Measurements from ENCODE around the gene JADE2.

The JADE2 gene

DNA sequence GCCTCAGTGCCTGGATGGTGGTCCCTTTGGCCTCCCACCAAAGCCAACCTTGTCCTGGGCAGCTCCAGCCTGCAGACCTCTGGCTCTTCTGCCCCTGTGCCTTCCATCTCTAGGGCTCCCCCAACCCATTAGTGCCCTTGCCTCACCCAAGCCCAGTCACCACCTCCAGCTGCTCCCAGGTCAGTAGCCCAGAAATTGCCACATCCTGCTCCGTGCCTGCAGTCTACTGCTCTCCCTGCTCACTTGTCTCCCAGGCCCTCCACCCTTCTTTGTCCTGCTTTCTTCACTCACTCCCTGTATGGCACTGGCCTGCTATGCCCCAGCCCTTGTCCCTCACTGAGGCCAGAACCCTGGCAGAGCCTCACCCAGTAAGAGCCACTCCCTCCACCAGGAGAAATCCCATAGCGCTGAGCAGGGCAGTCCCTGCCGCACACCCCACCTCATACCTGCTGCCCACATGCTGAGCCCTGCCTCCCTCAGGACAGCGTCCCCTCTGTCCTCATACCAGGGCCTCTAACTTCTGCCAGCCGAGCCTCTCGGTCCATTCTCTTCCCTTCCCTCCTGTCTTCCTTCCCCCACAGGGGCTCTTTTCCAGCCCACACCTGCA, 44.4 kb downstream of the JADE2 start:
- no peaks in the 10 kb centered on the region for H3K27me3 ChIP-seq (ENCODE audit: control insufficient read depth, insufficient read depth, low read length, poor library complexity, severe bottlenecking)

DNA sequence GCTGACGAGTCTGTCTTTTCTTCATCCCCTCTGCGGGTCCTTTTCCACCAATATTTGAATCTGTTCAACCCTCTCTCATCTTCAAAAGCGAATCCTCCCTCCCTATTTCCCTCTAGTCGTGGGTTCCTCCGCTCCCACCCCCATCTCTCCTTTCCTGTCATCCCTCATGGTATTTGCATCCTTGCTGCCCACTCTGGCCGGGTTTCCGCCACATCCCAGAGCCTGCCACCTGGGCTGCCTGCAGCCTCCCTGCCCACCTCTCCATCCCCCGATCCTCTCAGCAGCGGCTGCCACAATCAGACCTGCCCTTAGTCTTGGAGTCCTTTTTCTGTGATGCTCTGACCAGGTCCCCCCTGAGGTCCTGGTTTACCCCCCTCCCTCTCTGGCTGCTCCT, 44.9 kb downstream of the JADE2 start:
- H3K27ac ChIP-seq (ENCODE audit: insufficient read depth, low read depth, low read length, poor library complexity, severe bottlenecking): no peak overlapping the region
- H3K9me3 ChIP-seq (ENCODE audit: control insufficient read depth, low read length): no peaks in the 10 kb centered on the region
- H3K36me3 ChIP-seq (ENCODE audit: control insufficient read depth, insufficient read depth, low read length): no peaks in the 10 kb centered on the region
- no peak overlapping the region for H3K4me3 ChIP-seq (ENCODE audit: insufficient read depth, low read depth, low read length)
- H3K27me3 ChIP-seq (ENCODE audit: control insufficient read depth, insufficient read depth, low read length, poor library complexity, severe bottlenecking): no peaks in the 10 kb centered on the region
- peaks cover 22% of the 10 kb centered on the region for H3K4me1 ChIP-seq (ENCODE audit: control insufficient read depth, insufficient read depth, low read length)
- 91 to 92% methylated on average over 9 of the region's 9 CpGs for WGBS, 2 experiments

More for the DNA sequence above, 44.4 kb downstream of the JADE2 start:
- WGBS, 2 experiments: 87 to 89% methylated on average over 6 of the region's 6 CpGs
- peak overlapping the region; percentile 31 for H3K27ac ChIP-seq (ENCODE audit: insufficient read depth, low read depth, low read length, poor library complexity, severe bottlenecking)
- peaks cover 22% of the 10 kb centered on the region for H3K4me1 ChIP-seq (ENCODE audit: control insufficient read depth, insufficient read depth, low read length)
- no peak overlapping the region for H3K4me3 ChIP-seq (ENCODE audit: insufficient read depth, low read depth, low read length)
- no peaks in the 10 kb centered on the region for H3K9me3 ChIP-seq (ENCODE audit: control insufficient read depth, low read length)
- H3K36me3 ChIP-seq (ENCODE audit: control insufficient read depth, insufficient read depth, low read length): no peaks in the 10 kb centered on the region

DNA sequence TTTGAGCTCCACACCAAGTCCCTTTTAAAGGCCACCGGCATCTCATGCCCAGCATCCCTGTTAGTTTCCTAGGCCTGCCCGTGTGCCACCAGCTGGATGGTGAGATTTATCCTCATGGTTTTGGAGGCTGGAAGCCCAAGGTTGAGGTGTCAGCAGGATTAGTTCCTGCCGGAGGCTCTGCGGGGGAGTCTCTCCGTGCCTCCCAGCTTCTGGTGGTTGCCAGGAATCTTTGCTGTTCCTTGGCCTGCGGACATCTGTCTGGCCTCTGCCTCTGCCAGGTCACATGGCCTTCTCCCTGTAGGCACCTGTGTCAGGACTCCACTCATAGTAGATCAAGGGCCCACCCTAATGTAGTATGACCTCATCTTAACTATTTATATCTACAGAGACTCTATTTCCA, 45.4 kb downstream of the JADE2 start:
- peaks cover 22% of the 10 kb centered on the region for H3K4me1 ChIP-seq (ENCODE audit: control insufficient read depth, insufficient read depth, low read length)
- H3K27ac ChIP-seq (ENCODE audit: insufficient read depth, low read depth, low read length, poor library complexity, severe bottlenecking): no peak overlapping the region
- 95% methylated on average over 6 of the region's 6 CpGs for WGBS, 2 experiments

DNA sequence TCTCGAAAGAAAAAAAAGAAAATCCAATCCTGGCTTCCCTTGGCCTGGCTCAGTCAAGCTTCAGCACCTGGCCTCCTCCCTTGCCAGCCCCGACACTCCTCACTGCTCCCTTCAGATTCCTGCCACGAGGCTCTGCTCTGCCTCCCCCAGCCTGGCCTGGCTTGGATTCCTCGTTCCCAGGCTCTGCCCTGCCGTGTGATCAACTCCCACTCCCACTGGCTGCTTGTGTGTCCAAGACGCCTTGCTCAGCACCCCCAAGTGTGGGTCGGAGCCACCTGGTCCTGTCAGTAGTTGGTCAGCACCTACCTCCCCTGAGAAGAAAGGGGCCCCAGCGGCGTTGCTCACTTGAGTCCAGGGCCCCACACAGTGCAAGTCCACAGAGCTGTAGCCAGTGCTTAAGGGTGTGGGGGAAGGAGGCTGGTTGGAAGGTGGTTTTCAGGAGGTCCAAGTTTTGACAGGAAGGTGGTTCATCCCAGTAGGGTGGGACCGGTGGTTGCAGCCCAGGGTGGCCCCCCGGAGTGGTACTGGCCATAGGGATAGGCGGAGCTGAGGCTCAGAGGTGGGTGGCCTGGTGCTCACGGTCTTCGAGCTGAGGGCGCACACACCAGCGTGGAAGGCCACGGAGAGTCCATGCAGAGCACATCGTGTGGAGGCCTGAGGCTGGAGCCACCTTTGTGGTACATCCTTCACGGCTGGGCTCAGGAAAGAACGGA, 46.4 kb downstream of the JADE2 start:
- 95% methylated on average over 20 of the region's 20 CpGs for WGBS, 2 experiments

More for the DNA sequence above, 45.4 kb downstream of the JADE2 start:
- Histone ChIP-seq H3K9me3 (ENCODE audit: control insufficient read depth, low read length) (no peaks in the 10 kb centered on the region), H3K36me3 (ENCODE audit: control insufficient read depth, insufficient read depth, low read length) (no peaks in the 10 kb centered on the region), H3K27me3 (ENCODE audit: control insufficient read depth, insufficient read depth, low read length, poor library complexity, severe bottlenecking) (no peaks in the 10 kb centered on the region), H3K4me3 (ENCODE audit: insufficient read depth, low read depth, low read length) (no peak overlapping the region)

DNA sequence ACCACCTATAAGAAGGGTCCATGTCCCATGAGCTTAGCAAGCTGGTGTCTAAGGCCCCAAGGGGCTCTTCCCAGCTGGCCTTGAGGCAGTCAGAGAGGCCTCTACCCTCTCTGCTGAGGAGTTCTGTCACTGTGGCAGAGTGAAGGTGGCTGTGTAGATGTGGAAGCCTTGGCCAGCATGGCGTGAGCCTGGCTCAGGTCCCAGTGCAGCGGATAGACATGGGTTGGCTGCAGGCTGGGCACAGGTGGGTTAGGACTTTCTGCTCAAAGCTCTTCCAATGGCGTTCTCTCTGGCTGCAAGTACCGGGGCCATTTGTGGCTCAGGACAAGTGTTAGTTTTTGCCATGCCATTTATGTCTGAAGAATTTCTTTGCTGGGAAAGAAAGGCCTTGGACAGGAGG, 47.3 kb downstream of the JADE2 start:
- WGBS, 2 experiments: 93 to 94% methylated on average over 4 of the region's 4 CpGs
- Histone ChIP-seq H3K9me3 (ENCODE audit: control insufficient read depth, low read length) (no peaks in the 10 kb centered on the region), H3K4me3 (ENCODE audit: insufficient read depth, low read depth, low read length) (no peak overlapping the region), H3K36me3 (ENCODE audit: control insufficient read depth, insufficient read depth, low read length) (no peaks in the 10 kb centered on the region), H3K27me3 (ENCODE audit: control insufficient read depth, insufficient read depth, low read length, poor library complexity, severe bottlenecking) (no peaks in the 10 kb centered on the region), H3K27ac (ENCODE audit: insufficient read depth, low read depth, low read length, poor library complexity, severe bottlenecking) (no peak overlapping the region), H3K4me1 (ENCODE audit: control insufficient read depth, insufficient read depth, low read length) (peaks cover 22% of the 10 kb centered on the region)

More for the DNA sequence above, 46.4 kb downstream of the JADE2 start:
- Histone ChIP-seq H3K27me3 (ENCODE audit: control insufficient read depth, insufficient read depth, low read length, poor library complexity, severe bottlenecking) (no peaks in the 10 kb centered on the region), H3K27ac (ENCODE audit: insufficient read depth, low read depth, low read length, poor library complexity, severe bottlenecking) (no peak overlapping the region), H3K4me1 (ENCODE audit: control insufficient read depth, insufficient read depth, low read length) (peaks cover 22% of the 10 kb centered on the region), H3K36me3 (ENCODE audit: control insufficient read depth, insufficient read depth, low read length) (no peaks in the 10 kb centered on the region), H3K4me3 (ENCODE audit: insufficient read depth, low read depth, low read length) (no peak overlapping the region), H3K9me3 (ENCODE audit: control insufficient read depth, low read length) (no peaks in the 10 kb centered on the region)

DNA sequence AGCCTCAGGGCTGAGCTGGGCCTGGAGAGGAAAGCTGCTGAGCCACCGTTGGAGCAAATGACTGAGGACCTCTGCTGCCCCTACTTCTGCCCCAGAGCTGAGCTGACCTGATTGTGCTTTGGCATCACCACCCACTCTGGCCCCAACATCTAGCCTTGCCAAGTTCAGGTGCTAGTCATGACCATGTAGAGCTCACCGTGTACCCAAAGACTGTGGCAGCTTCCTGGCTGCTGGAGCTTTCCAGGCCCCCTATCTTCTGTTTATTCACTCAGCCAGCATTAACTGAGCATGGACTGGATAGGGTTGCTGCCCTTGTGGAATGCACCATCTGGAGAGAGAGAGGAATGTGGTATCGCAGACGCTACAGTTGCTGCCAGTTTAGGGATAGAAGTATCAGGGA, 49.1 kb downstream of the JADE2 start:
- WGBS, 2 experiments: 91 to 96% methylated on average over 4 of the region's 4 CpGs
- H3K9me3 ChIP-seq (ENCODE audit: control insufficient read depth, low read length): no peaks in the 10 kb centered on the region
- peaks cover 9% of the 10 kb centered on the region for H3K4me1 ChIP-seq (ENCODE audit: control insufficient read depth, insufficient read depth, low read length)
- no peaks in the 10 kb centered on the region for H3K36me3 ChIP-seq (ENCODE audit: control insufficient read depth, insufficient read depth, low read length)
- H3K27me3 ChIP-seq (ENCODE audit: control insufficient read depth, insufficient read depth, low read length, poor library complexity, severe bottlenecking): no peaks in the 10 kb centered on the region
- no peak overlapping the region for H3K27ac ChIP-seq (ENCODE audit: insufficient read depth, low read depth, low read length, poor library complexity, severe bottlenecking)
- H3K4me3 ChIP-seq (ENCODE audit: insufficient read depth, low read depth, low read length): no peak overlapping the region

DNA sequence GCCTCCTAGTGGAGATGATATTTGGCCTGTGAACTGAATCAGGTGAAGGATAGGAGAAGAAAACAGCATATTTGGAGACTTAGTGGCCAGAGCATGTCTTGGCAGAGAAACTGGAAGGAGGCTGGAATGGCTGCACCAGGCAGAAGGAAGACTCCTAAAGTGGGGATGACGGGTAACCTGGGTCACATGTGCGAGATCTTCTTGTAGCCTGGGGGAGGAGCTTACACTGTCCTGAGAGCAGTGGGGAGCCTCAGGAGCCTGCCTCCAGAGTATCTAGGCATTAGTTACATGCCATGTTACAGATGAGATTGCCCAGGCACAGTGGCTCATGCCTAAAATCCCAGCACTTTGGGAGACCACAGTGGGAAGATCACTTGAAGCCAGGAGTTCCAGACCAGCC, 49.8 kb downstream of the JADE2 start:
- Histone ChIP-seq H3K4me1 (ENCODE audit: control insufficient read depth, insufficient read depth, low read length) (peaks cover 2% of the 10 kb centered on the region), H3K27me3 (ENCODE audit: control insufficient read depth, insufficient read depth, low read length, poor library complexity, severe bottlenecking) (no peaks in the 10 kb centered on the region), H3K36me3 (ENCODE audit: control insufficient read depth, insufficient read depth, low read length) (no peaks in the 10 kb centered on the region), H3K4me3 (ENCODE audit: insufficient read depth, low read depth, low read length) (no peak overlapping the region), H3K27ac (ENCODE audit: insufficient read depth, low read depth, low read length, poor library complexity, severe bottlenecking) (no peak overlapping the region), H3K9me3 (ENCODE audit: control insufficient read depth, low read length) (no peaks in the 10 kb centered on the region)
- WGBS, 2 experiments: 76 to 77% methylated on average over 2 of the region's 2 CpGs

DNA sequence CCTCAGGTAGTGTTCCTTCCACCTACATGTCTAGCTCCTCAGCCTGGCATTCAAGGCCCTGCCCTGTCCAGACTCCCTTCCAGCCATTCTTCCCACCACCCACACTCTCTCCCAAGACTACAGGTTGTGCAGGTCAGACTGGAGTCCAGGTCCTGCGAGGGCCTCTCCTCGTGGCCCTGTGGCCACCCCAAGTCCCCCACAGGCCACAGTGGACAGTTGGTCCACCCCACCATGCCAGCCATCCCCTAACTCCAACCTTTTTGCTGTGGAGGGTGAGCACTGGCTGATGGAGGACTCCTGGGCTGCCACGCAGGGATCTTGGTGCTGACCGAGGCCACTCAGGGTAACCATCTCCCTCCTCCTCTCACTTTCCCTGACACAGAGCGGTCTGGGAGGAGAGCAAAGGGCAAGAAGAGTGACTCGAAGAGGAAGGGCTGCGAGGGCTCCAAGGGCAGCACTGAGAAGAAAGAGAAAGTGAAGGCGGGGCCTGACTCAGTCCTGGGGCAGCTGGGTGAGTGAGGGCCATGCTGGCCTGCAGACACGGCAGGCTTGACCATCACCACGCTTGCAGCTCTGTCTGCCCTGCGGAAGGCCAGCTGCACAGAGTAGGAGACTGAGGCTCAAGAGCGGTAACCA, 51.0 kb downstream of the JADE2 start:
- Histone ChIP-seq H3K4me1 (ENCODE audit: control insufficient read depth, insufficient read depth, low read length) (no peaks in the 10 kb centered on the region), H3K27me3 (ENCODE audit: control insufficient read depth, insufficient read depth, low read length, poor library complexity, severe bottlenecking) (no peaks in the 10 kb centered on the region), H3K36me3 (ENCODE audit: control insufficient read depth, insufficient read depth, low read length) (no peaks in the 10 kb centered on the region), H3K27ac (ENCODE audit: insufficient read depth, low read depth, low read length, poor library complexity, severe bottlenecking) (no peak overlapping the region), H3K9me3 (ENCODE audit: control insufficient read depth, low read length) (no peaks in the 10 kb centered on the region), H3K4me3 (ENCODE audit: insufficient read depth, low read depth, low read length) (no peak overlapping the region)
- WGBS, 2 experiments: 89 to 93% methylated on average over 12 of the region's 12 CpGs

DNA sequence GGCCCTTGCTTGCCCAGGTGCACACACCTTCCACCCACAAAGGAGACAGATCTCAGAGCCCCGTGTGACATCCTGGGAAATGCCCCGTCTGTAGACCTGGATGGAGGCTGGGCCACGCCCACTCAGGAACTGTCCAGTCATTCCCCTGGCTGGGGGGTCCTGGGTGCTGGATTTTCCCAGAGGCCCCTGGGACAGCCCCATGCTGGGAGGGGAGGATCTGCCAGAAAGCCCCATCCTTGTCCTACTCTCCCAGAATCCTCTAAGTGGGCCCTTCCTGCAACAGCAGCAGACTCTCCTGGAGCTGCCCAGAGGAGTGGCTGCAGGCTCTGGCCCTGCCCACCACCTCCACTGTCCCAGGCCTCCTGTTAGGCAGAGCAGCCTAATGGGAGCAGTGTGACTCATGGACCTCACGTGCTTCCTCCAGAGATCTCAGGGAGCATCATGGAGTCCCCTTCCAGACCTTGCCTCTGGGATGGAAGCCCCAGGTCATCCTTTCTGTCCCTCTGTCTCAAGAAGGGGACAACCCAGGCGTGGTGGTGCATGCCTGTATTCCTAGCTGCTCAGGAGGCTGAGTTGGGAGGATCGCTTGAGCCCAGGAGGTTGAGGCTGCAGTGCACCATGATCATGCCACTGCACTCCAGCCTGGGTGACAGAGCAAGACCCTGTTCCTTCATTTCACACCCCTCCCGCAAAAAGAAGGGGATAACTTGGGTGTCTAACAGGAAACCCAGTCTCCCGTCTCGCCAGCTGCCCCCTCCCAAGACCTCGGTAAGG, 51.7 kb downstream of the JADE2 start:
- no peaks in the 10 kb centered on the region for H3K27me3 ChIP-seq (ENCODE audit: control insufficient read depth, insufficient read depth, low read length, poor library complexity, severe bottlenecking)
- no peaks in the 10 kb centered on the region for H3K4me1 ChIP-seq (ENCODE audit: control insufficient read depth, insufficient read depth, low read length)
- 76 to 81% methylated on average over 10 of the region's 10 CpGs for WGBS, 2 experiments
- no peak overlapping the region for H3K4me3 ChIP-seq (ENCODE audit: insufficient read depth, low read depth, low read length)
- no peaks in the 10 kb centered on the region for H3K36me3 ChIP-seq (ENCODE audit: control insufficient read depth, insufficient read depth, low read length)
- no peaks in the 10 kb centered on the region for H3K9me3 ChIP-seq (ENCODE audit: control insufficient read depth, low read length)
- no peak overlapping the region for H3K27ac ChIP-seq (ENCODE audit: insufficient read depth, low read depth, low read length, poor library complexity, severe bottlenecking)
